Fibroblast of lung (primary cell): ENCODE data around the gene ZNF454.

Experiments used
- CTCF ChIP-seq, 2 donors: IDR thresholded peaks in 1 of 2; conservative IDR thresholded peaks in 1 of 2; 1 replicate in 1 of 2; 2 replicates in 1 of 2; pipeline ENCODE4 v1.5.1; 2011 to 2012; ENCODE audit warnings: low read length in 2 of 2, control low read depth in 1 of 2, inconsistent platforms in 1 of 2, low read depth in 1 of 2, mild to moderate bottlenecking in 1 of 2
- EZH2 ChIP-seq: IDR thresholded peaks from 2 replicates; pipeline ENCODE4 v1.5.1; 2012; ENCODE audit warnings: low read length, control low read depth, mild to moderate bottlenecking; ENCODE audit errors: missing control alignments

DNA sequence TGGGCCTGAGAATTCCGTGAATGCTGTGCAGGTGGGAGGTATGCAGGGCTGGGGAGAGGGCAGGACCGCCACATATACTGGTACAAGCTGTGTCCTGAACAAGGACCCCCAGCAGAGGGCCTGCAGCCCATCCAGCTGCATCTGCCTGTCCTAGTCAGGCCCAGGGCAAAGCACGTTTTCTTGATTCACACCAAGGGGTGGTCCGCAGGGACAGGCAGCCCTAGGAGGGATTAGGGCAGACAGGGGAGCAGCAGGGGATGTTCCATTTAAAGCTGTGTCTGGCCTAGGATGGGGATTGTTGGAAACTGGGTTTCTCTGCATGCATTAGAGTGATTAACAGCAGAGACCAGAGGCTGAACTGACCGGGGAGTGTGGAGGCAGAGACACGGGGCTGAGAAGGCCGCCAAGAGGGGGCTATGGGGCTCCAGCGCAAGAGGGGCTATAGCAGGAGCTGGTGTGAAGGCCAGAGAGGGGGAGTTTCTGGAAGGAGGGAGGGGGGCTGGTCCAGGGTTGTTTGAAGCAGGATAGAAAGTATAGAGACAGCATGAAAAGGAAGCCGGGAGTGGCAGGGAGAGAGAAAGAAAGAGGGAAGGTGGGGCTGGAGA, 51.4 kb downstream of the ZNF454 start:
- TF ChIP-seq CTCF (conservative IDR thresholded peaks at IDR 0.05 in 1 of 2, IDR thresholded peaks at IDR 0.05 in 1 of 2; ENCODE audit: low read depth in 1 of 2, low read length in 2 of 2) (no peak), EZH2 (no peak)
